HG02840 (cell line): ENCODE data around the gene ADA.

Source experiments
- ATAC-seq: cut with Tn5 transposase; IDR thresholded peaks from one replicate; pipeline ENCODE4 v1.9.1; 2021; ENCODE audit warnings: mild to moderate bottlenecking, moderate library complexity, moderate number of reproducible peaks; ENCODE audit not compliant: unreplicated experiment, low FRiP score

The ADA gene

DNA sequence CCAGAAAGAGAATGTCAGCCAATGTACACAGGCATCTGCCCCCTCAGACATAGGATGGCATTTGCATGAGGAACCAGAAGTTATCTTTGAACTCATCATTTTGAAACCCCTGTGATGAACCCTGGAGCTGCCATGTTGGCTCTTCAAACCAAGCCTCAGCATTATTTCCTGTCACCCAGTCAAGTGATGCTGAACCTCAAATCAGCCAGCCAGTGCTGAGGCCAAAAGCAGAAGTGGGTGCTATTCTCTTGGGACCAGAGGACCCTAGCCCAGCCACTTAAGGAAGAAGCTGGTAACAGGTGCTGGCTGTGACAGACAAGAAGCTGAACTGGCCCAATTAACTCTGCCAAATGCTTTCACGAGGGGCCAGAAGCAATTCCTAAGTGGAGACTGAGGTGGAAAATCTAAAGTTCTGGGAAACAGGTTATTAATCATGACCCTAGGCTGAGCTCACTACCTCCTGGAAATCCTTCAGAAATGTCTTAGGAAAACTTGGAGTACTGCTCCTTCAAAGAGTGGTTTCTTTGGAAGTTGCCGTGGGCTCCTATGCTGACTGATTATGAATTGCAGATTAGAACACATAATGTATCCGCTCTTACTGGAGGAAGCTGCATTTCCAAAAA, 65.1 kb downstream of the ADA start:
- peak; percentile 56 for ATAC-seq

DNA sequence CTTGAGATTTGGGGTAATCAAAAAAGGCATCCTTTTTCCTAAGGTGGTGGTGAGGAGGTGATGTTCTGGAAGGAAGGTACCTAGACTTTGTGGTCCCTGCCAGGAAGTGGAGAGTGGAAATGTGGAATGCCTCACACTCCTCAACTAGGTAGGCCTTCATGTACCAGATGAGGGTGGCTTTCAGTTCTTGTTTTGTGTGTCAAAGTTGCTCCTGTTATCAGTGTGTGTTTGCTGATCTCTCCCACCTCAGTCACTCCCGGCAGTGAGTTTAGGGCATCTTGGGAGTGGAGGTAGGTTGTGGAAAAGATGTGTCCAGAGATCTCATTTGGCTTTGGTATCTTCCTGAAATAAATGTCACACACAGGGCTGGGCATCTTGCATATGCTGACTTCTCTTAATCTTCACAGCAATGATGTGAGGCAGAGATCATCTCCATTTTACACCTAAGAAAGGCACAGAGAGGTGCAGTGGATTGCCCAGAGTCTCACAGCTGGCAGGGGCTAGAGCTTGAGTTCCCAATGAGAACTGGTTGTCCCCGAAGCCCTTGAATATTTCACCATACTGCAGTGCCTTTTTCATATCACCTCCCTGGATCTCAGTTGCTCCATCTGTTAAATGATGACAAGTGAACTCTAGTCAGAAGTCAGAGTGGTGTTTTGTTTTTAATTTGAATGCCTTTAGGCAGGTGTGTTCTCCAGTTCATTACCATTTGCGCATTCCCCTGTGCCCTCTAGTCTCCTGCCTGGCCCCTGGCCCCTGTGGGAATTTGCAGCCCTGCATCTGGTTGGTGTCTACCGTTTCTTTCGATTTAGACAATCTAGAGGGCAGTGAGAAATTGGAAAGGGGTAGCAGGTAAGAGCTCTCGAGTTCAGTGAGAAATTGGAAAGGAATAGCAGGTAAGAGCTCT, 66.2 kb downstream of the ADA start:
- ATAC-seq = no peak

DNA sequence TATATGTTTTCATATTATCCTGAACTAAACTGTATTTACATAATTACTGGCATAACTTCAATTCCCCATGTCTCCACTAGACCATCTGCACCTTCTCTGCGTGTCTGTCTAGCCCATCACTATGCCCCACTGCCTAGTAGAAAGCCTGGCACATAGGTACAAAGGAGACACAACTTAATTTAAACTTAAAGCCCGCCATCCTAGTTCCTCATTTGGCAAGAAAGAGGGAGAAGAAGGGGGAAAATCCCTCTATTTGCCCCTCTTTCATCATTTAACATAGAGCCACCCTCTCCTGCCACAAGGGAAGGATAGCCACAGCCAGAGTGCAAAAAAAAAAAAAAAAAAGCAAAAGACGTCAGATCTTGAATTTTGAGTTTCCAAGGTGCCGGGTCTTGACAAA, 67.3 kb downstream of the ADA start:
- ATAC-seq = no peak

DNA sequence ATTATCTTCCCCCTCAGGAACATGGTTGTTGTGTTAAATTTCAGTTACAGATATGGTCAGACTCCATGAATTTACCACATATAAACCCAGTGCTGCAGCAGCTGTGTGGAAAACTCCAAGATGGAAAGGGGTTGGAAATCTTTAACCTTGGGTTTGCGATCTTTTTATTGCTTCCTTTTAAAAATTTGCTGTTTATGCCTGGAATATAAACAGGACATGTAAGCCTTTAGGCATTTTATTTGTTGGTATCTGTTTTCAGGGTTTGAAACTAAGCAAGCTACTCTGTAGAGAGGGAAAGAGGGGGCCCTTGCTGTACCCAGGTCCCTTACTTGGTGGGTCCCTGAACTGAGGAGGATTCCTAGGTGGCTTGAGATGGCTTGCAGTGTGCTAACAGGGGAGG, 68.3 kb downstream of the ADA start:
- no peak for ATAC-seq

DNA sequence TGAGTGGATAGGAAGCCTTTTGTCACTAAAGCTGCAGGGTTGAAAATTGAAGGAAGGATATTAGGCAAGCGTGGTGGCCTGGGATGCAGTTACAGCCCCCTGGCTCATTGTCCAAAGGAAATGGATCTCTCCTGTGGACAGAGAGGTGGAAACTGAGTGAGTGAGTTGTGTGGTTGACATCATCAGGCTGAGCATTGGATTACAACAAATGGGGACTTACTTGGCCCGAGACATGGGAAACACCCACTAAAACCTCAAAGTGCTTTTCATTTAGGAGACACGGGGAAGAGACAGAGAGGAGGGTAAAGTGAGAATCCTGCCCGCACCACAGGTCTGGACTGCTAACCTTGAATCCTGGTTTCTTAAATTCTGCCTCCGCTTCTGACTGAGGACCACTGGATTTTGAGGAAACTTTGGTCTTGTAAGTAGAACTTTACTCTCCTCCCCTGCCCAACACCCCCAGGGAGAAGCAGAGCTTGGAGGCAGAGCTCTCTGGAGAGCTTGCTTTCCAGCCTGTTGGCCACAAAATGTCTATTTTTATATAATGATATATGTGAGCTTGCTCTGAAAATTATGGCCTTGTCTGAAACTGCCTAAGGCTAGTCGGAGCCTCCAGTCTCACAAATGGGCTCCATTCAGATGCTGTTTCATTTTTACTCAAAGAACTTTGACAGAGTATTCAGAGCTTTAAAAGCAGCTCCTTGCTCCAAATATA, 69.0 kb downstream of the ADA start, which contains the start of gene PKIG:
PKIG (plus strand) TSS at position 269 of the 715 bp plus-strand sequence. CDS start 31,978 bp downstream, outside the sequence.
- ATAC-seq = no peak

DNA sequence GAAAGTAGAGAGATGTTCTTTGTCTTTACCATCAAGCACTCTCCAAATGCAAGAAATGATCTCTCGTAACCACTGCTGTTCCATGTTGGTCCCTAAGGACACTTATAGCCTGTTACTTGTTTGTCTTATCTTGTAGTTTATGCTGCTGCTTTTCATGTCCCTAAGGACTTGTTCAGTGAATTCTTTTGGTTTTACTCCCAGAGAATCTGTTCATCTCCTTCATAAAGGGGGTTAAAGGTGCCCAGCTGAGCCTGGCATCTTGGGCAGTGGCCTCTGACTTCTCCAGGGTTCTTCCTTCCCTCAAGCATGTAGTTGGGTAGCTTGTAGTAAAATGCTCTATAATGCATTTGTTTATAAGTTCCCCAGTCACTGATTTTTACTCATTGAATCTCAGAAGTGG, 70.0 kb downstream of the ADA start:
- ATAC-seq = no peak

DNA sequence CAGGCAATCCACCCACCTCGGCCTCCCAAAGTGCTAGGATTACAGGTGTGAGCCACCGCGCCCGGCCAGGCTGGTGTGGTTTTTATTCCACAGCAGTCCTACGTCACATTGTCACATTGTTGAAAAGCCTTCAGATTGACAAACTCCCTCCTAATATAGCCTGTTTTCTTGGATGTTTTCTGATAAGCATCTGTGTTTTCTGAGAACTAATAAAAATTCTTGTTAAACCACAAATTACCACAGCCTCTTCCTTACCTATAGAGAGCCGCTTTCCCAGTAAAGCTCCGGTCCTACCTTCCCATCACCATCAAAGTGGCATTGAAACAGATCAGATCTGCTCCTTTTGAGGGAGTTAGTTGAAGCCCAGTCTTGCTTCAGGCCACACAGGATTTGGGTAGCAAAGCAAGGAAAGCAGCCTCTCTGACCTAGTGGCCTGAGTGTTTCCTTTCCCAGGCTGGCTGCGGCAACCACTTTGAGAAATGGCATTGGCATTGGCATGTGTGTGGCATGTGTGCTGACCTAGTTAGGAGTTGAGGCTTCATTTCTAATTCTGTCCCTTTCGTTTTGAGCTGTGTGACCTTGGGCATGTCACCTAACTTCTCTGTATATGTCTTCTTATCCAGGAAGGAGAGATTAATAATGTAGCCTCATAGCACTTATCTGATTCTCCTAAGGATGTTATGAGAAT, 70.8 kb downstream of the ADA start:
- ATAC-seq = no peak

DNA sequence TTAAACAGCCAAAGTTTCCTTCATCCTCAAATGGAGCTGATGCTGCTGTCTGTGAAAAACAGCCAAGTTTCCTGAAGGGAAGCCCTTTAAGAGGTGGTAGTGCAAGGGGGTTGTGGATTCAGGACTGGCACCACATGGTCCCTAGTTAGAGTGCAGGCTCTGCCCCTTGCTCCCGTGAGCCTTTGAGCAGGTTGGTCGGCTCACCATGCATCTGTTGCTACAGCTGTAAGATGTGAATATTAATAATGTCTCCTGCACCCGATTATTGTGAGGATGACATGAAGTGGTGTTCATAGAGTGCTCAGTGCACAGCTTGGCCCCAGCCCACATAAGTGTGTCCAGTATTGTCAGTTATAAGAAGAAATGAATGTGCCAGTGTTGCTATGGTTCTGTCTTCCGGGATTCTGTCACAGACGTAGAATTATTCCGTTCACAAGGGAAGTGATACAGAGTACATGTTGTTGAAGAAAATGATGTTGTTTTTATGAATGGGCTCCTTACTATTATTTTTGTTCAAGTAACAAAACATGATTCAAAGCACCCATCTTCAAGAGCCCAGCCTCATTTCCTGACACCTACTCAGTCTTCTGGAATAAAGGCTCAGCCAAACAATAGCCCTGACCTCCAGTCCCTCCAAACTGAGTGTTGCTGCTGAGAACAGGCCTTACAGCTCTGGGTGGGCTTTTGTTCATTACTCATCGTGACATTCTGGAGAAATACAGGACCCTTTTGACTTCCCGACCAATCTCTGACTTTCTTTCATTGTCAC, 72.0 kb downstream of the ADA start:
- ATAC-seq = no peak

DNA sequence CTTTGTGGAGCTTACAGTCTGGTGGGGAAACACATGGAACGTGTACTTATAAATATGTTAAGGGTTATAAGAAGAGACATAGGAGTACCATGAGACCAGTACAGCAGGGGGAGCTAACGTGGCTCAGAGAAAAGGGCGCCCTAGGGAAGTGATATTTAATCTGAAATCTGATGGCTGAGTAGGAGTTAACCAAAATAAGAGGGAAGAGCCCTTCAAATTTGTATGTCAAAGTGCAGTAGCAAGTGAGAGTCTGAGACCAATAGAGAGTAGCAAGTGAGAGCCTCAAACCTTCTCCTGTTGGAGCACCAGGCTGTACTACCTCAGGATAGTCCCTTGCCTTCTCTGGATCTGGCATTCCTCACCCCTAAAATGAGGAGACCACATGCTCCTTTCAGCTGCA, 75.2 kb downstream of the ADA start:
- ATAC-seq = no peak

DNA sequence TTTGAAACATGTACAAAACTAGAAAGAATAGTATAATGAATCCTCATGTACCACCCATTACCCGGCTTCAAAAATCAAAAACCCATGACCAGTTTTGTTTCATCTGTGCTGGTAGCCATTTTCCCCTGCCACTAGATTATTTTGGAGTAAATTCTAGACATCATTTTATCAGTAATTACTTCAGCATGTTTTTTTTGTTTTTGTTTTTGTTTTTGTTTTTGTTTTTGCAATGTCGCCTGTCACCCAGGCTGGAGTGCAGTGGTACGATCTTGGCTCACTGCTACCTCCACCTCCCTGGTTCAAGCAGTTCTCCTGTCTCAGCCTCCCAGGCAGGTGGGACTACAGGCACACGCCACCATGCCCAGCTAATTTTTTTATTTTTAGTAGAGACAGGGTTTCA, 77.1 kb downstream of the ADA start:
- no peak for ATAC-seq

DNA sequence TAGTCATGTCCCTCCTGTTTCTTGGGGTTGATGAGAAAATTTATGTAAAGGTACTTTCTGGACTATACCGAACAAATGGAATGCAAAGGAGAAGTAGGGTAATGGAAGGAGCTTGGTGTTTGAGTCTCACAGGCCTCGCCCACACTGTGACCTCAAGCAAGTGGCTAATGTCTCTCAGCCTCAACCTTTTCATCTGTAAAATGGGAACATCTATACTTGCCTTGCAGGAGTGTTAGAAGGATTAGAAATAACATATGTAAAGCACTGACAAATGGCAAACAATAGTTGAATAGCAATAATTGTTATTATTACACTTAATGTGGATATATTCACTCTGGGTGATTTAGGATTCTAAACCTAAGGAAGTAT, 78.0 kb downstream of the ADA start:
- ATAC-seq = no peak

DNA sequence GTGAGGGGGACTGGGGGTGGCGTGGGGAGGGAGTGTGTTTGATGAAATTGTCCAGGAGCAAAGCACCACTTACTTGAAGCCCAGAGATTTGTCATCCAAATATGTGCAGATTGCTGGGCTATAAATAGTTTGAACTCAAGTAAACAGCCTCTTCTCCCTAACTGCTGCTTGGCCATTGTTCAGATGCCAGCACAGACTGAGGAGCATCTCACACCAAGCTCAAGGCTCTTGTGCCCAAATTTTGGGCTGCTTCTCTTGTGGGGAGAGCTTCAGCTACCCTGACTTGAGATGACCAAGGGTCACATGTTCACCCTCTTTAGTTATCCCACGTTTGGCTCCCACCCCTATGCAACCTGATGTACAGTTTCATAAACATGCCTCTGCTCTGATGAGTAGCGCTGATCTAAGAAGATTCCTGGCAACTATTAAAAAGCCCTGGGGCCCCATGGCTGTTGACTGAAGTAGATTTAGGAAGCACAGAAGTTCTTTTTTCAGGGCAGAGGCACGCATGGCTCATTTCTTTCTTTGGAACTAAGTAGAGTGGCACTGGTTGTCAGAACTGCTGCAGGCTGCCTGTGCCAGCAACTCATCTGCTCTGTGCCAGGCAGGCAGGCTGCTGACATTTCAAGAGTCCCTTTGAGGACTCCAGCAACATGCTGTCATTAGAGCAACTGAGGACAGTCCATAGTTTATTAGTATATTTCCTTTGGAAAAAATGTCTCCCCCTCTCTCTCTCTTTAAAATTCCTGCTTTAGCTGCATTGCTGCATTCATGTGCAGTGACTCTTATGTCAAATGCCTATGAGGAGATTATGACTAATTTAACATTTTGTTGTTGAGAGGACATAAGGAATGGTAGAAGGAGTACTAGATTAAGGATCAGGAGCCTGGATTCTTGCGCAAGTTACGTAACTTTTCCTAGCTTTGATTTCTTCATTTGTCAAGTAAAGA, 78.7 kb downstream of the ADA start:
- no peak for ATAC-seq

DNA sequence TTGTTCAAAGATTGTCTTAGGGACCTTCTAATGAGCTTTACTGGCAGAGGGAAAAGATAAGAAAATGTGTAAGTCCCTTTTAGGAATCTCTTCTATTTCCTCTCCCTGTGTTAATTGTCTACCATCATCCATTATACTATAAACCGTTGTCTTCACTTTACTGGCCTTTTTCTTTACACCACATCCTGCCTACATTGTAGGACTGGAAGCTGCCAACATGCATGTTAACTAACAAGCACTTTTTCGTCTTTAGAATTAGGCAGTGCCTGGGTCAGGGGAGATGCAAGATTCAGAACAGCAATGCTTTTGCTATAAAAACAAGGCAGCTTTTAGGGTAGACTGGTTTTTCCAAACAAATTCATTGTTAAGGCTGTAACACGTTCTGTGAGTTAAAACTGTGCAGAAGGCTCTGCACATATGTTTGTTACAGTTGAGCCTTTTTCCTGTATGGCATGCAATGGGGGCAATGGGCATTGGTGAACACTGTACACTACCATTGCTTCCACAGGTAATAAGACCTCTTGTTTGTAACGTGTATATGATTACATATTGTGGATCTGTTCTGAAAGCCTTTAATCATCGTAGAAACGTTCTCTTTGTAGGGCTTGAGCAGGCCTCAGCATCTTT, 80.0 kb downstream of the ADA start:
- no peak for ATAC-seq

DNA sequence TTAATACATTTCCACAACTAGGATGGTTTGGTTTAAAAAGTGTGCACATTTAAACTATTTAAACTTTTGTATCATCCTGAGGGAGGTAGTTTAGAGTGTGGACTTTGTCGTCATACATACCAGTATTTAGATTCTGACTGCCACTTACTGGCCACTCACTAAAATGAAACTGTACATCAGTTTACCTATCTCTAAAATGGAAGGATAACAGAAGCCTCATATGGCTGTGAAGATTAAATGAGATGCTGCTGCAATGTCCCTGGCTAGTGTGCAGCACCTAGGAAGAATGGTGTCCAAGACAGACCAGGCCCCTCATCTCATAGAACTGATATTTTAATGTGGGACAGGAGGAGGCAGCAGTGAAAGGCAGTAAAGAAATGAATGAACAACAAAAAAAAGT, 81.1 kb downstream of the ADA start:
- ATAC-seq = no peak
